WI38 (cell line): ENCODE measurements around the gene NOD2.

Experiments
- H3K4me3 ChIP-seq: 2 replicates; pipeline ENCODE4 v1.5.1; 2011; ENCODE audit warnings: low read depth, mild to moderate bottlenecking, control low read depth, low read length
- CTCF ChIP-seq: IDR thresholded peaks from 2 replicates; pipeline ENCODE4 v1.5.1; 2012; ENCODE audit warnings: low read depth, mild to moderate bottlenecking, control low read depth, low read length

The NOD2 gene

GRCh38 chr16:50652836-50653425 is 40.5 kb upstream of the NOD2 start:
- TF ChIP-seq CTCF: no peak
- H3K4me3 ChIP-seq: no peak overlapping the region

- TF ChIP-seq CTCF: no peak
These were observed 39.5 kb upstream of the NOD2 start for GRCh38 chr16:50653633-50654519.

DNA sequence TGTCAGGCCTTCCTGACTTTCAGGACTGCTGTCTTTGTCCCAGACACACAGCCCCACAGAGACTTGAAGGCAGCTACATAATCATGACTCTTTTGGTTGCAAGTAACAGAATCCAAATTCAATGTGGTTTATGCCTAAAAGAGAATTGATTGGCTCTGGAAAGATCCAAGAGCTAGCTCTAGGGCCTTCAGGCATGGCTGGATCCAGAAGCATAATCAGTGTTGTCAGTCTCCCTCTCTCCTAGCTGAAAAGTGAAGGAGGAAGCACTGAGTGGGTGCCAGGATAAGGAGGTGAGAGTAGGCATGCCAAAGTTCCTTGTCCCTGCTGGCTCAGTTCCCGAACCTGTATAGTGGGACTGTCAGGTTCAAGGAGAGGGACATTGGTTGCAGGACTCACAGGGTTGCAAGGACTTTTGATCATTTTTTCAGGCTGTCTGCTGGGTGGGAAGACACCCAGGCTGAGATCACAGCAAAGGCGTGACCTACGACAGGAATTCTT is 37.8 kb upstream of the NOD2 start:
- no peak for TF ChIP-seq CTCF
- no peak overlapping the region for H3K4me3 ChIP-seq

More at GRCh38 chr16:50653633-50654519, 39.5 kb upstream of the NOD2 start:
- H3K4me3 ChIP-seq: no peak overlapping the region

DNA sequence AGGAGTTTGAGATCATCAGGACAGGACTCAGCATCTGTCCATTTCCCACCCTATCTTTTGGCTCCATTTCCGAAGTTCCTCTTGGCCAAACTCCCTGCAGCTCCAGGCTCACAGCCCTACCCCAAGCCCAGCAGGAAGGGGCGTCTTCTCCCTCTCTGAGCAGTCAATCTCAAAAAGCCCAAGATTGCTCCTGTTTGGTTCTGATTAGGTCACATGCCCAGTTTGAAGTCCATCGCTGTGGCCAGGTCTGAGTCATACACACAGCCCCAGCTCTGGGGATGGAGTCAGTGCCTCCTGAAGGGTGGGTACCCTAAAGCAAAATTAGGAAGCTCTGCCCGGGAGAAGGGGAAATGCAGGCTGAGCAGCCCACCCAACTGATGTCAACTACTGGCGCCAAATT is 36.2 kb upstream of the NOD2 start:
- no peak overlapping the region for H3K4me3 ChIP-seq
- no peak for TF ChIP-seq CTCF

- no peak for TF ChIP-seq CTCF
- no peak overlapping the region for H3K4me3 ChIP-seq
These were observed 33.6 kb upstream of the NOD2 start for GRCh38 chr16:50659806-50660205.

DNA sequence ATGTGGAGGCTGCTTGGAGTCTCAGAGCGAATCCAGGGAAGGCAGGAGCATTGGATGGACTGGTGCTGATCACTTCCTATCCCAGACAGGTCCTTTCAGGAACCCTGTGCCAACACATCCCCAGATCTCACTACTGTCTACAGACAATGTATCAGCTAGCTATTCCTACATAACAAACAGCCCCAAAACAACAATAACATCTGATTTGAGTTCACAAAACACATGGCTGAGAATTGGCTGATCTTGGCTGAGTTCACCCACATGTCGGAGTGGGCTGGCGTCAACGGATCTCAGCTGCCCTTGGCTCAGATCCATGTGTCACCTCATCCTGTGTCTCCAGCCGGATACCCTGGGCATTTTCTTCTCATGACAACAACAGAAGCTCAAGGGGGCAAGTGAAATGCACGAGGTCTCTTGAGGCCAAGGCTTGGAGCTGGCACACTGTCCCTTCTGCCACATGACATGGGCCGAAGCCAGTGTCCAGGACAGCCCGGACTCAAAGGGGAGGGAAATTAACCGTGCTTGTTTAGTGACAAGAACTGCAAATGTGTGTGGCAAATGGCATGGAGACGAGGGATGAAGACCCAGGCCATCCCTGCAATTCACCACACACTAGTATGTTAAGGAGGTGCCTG is 31.0 kb upstream of the NOD2 start:
- H3K4me3 ChIP-seq: no peak overlapping the region
- no peak for TF ChIP-seq CTCF
